GM19324 (cell line): Measurements from ENCODE around the gene DUSP11.
"Not testable (repeated sequence)": the region's sequence is repeated elsewhere in the genome, so short reads cannot be mapped to it uniquely, and the experiment has no call there.

Experiments
- ATAC-seq: cut with Tn5 transposase; IDR thresholded peaks from one replicate; pipeline ENCODE4 v1.9.1; 2021; ENCODE audit warnings: mild to moderate bottlenecking, moderate library complexity; ENCODE audit not compliant: unreplicated experiment, low FRiP score

DUSP11 gene

DNA sequence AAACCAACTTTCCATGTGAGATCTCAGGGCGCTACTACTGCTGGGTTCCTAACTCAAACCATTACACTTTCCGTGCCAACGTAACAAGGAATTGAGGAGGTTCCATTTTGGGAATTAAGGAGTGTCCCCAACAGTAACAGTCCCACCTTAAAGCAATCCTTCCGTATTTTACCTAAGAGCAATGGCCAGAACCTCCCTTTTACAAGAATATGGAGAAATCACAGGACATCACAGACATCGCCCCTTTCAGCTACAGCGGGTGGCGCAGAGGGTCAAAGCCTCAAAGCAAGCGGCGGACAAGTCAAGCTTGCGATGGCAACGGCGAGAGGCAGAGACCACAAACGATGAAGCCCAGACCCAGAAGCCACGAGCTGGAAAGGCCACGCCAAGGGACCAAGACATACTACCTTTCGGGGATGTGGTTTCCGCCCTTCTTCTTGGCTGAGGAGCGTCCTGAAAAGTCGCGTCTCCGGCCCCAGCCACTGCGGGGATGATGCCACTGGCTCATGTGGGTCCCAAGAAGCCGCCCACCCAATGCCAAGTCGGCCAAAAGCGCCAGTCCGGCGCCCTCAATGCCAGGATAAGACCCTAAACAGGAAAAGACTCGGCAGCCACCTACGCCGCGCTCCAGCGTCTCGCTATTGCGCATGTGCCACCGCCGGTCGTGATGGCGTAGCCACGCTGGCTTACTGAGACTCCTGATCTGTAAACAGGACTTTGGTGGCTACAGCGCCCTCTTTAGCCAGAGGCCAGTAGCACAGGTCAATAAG, at the start of gene DUSP11:
TSS of gene DUSP11 (minus strand) at position 637 of the 770 bp plus-strand sequence. CDS start at position 508, 129 bp downstream.
- peak; percentile 99 for ATAC-seq

DNA sequence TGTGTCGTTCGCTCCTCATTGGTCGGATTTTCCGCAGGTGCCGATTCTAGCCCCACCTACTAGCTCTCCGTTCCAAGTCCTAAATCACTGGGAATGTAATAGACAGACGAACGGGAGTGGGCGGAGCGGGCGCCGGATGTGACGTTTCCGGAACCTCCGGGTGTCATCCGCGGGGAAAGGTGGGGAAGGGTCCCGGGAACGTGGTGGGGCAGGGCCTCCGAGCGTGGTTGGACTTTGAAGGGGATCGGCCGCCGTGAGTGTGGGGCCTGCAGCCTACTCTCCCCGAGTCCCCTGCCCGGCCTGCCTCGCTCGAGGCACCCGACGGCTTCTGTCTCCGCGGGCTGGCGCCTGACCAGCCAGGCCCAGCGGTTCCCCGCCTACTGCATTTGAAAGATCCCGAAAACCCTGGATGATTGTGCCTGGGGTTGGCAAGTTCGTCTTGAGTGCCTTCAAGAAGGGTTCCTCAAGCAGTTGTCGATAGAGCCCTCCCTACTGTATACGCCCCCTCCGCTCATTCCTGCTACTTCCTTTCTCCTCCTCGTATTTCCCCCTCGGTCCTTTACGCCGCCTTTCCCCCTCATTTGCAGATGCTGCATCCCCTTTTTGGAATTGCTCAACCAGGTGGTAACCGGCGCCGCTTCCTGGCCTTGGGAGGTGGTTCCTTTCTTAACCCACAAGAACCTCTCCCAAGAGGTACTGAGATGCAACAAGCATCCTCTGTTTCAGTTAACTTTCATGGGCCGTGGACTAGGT, 49.1 kb upstream of the DUSP11 start, which contains the start of gene STAMBP:
TSS of gene STAMBP (plus strand) at position 144 of the 753 bp plus-strand sequence. CDS start 1,896 bp downstream, outside the sequence.
- ATAC-seq: peak; percentile 87

DNA sequence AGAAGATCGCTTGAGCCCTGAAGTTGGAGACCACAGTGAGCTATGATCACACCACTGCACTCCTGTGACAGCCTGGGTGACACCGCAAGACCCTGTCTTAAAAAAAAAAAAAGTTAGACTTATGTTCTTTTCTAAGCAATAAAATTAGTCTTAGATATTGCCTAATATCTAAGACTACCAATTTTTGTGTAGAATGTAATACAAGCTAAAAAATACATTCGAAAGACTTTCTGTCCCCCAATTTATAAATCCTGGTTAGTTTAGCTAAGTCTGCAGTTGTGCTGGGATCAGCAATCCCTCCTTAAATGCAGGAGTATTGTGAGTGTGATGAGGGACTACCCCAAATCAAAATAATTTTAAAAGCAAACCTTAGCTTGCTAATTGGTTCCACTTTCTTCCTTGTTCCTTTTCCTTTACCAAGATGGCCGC, 48.5 kb upstream of the DUSP11 start:
- ATAC-seq: no peak

- ATAC-seq: no peak
Observed at GRCh38 chr2:73827660-73828388, 47.9 kb upstream of the DUSP11 start.

DNA sequence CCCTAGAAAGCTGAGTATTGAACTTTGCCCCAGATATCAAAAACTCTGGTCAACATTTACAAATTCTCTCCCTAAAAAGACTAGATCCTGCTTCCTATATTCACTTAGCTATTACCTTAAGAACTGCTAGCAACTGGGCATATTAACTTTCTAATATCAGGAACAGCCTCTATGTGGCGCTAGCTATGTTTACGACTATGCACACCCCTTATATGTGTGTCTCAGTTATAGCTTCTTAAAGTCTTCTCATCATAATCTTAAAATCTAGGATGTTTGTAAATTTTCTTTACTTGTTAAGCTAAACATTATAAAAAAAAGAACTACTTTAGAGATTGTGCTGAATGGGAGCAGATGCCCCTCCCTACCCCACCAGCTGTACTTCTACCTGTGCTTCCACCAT, 47.1 kb upstream of the DUSP11 start:
- no peak for ATAC-seq

GRCh38 chr2:73825408-73825807, 45.5 kb upstream of the DUSP11 start:
- ATAC-seq: no peak

DNA sequence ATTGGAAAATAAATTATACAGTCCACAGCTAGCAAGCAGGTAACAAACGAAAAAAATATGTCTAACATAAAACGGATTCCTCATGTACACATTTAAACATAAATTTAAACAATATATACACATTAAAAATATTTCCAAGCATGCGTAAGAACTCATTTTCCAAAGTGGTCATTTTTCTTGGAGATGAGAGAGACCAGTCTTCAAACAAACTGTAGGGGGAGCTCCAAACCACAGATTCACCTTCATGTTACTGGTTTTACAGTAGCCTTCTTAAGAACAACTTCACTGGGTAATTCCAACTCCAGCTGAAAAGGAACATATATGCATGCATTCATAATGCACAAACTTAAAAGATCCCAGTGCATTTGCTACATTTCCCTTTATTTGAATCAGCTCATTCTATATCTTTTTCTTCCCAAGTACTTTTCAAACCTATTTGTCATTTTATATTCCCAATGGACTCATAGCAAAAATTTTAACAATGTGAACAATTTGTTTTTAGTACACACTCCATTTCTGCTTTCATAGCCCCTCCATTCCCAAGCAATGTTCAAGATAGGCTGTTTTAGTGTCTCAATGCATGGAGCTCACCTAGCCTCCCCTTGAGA, 44.1 kb upstream of the DUSP11 start:
- ATAC-seq: no peak

DNA sequence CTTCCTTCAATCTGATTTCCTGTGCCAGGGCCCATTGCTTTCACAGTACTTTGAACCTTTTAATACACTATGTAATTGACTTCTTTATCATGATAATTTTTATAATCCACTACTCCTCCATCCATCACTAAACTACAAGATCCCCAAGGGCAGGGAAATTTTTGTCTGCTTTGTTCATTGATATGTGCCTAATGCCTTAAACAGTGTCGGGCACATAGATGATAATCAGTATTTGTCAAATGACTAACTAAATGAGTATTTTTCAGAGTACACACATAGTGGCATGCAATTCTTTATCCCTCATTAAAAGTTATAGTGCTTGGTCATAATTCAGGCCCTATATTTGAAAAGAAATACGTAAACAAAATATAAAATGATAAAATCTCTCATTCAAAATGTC, 43.5 kb upstream of the DUSP11 start:
- ATAC-seq: no peak

DNA sequence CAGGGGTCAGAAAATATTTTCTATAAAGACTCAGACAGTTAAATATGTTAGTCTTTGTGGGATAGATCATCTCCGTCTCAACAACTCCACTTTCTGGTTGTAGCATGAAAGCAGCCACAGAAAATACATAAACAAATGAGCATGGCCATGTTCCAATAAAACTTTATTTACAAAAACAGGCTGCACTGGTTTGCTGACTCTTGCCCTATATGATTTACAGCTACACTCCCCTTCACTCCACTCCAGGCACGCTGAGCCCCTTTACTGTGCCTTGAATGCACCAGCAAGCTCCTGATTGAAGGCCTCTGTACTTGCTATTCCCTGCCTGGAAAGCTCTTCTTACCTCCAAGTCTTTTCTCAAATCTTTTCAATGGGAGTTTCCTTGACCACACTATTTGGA, 43.1 kb upstream of the DUSP11 start:
- no peak for ATAC-seq

- ATAC-seq: peak; percentile 57
Observed at GRCh38 chr2:73822276-73822675, 42.4 kb upstream of the DUSP11 start.

DNA sequence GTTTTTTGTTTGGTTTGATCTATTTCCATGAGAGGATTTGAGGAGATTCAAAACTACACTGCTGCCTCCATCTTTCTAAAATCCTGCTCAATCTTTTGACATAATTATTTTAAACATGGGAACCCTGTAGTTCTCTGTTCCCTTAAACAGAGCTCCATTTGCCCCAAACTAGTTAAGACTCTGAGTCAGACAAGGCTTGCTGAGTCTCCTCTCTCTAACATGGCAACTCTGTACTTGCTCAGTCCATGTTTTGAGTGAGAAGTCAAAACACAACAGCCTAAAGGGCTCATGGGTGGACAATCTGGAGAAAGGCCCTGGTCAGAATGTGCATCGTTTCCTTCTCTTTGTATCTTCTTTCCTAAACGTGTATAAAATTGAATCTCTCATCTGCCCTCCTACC, 41.8 kb upstream of the DUSP11 start:
- ATAC-seq: no peak

GRCh38 chr2:73821227-73821626, 41.3 kb upstream of the DUSP11 start:
- no peak for ATAC-seq

- ATAC-seq: no peak
Observed at GRCh38 chr2:73818296-73818695, 38.4 kb upstream of the DUSP11 start.

GRCh38 chr2:73812635-73813034, 32.7 kb upstream of the DUSP11 start:
- no peak for ATAC-seq

DNA sequence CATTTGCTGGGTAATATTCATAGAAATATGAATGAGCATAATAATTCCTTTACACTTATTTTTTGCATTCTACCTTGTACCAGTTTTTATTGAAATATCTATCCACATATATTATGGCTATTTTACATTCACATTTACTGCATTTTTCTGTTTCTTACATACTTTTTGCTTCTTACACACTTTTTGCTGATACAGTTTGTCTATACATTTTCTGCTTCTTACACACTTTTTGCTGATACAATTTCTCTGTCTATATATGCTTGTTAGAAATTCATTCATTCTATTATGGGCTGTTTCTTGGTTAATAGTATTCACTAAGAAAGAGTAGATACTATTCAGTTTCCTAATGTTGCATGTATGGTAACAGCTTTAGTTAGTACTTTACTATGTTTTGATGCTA, 32.0 kb upstream of the DUSP11 start:
- no peak for ATAC-seq

DNA sequence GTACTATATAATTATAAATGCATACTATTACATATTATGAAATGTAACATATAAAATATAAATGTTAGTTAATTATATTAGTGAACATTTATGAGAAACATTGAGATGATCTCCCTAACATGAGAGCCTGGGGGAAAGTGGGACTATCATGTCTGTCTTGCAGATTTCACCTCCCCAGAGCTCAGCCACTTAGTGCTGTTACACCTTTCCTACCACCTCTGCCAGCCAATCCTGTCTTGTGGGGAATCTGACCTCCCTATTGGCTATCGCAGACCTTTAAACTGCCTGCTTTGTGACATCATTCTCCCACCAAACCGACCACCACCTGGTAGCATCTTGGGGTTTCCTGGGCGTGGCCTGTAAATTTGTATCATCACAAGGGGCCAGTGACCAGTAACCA, 4.0 kb upstream of the DUSP11 start, which contains the start of gene C2orf78:
TSS of gene C2orf78 (plus strand) at position 301 of the 400 bp plus-strand sequence. CDS start 127 bp downstream, outside the sequence.
- ATAC-seq: not testable (repeated sequence)

DNA sequence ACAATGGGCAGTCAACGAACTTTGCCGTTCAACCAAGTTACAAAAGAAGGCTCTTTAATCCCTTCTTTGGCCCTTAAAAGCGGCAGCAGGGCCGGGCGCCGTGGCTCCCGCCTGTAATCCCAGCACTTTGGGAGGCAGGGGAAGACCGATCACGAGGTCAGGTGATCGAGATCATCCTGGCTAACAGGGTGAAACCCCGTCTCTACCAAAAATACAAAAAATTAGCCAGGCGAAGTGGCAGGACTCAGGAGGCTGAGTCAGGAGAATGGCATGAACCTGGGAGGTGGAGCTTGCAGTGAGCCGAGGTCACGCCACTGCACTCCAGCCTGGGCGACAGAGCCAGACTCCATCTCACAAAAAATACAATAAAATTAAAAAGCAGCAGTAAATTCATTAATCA, 3.5 kb upstream of the DUSP11 start:
- not testable (repeated sequence) for ATAC-seq

GRCh38 chr2:73780237-73780582, 307 bp upstream of the DUSP11 start:
- peak; percentile 16 for ATAC-seq

DNA sequence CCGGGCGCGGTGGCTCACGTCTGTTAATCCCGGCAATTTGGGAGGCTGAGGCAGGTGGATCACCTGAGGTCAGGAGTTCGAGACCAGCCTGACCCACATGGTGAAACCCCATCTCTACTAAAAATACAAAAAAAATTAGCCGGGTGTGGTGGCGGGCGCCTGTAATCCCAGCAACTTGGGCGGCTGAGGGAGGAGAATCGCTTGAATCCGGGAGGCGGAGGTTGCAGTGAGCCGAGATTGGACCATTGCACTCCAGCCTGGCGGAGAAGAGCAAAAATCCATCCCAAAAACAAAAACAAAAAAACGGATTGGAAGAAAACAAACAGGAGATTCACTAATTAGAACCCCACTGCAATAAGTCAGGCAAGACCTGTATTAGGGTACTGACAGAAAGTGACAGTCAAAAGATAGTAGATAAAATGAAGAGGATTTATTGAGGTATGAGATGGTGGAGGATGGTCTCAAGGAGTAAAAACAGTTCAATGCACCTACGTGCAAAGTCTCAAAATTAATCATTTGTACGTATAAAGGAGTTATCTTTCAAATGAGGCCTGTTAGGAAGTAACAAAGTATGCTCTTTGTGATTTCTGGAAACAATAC, 936 bp downstream of the DUSP11 start:
- ATAC-seq: not testable (repeated sequence)

DNA sequence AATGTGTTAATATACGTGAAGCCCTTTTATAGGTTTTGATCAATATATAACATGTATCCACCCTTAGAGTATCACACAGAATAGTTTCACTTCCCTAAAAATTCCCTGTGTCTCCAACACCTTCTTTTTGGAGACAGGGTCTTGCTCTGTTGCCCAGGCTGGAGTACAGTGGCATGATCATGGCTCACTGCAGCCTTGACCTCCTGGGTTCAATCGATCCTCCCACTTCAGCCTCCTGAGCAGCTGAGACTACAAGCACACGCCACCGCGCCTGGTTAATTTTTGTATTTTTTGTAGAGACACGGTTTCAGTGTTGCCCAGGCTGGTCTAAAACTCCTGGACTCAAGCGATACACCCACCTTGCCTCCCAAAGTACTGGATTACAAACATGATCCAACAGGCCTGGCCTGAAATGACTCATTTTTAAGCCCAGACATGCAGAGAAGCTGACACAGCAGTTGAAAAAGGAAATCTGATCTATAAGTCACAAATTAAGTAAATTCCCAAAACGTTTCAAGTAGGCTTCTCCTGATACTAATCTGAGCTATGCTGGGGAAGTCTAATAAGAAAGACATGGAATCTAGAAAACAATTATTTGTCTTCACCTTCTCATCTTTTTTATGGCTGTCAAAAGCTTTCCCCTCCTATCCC, 2.9 kb downstream of the DUSP11 start:
- no peak for ATAC-seq
